NT2/D1 (cell line): ENCODE data around the gene TRMT2A.

Experiments used
- DNase-seq: peaks from one replicate; pipeline ENCODE4 v3.0.0-alpha.2; 2011; ENCODE audit warnings: low read depth, low spot score
- H3K27me3 ChIP-seq: 2 replicates; pipeline ENCODE4 v1.6.0; 2011; ENCODE audit warnings: mild to moderate bottlenecking; ENCODE audit not compliant: insufficient read length, insufficient read depth
- H3K36me3 ChIP-seq: 2 replicates; pipeline ENCODE4 v1.6.1; 2011; ENCODE audit warnings: mild to moderate bottlenecking, low read length, mixed read lengths; ENCODE audit not compliant: insufficient read depth, insufficient read length
- H3K4me1 ChIP-seq: 2 replicates; pipeline ENCODE4 v1.5.1; 2011; ENCODE audit not compliant: insufficient read depth, insufficient read length
- H3K4me3 ChIP-seq: 2 replicates; pipeline ENCODE4 v1.5.1; 2011; ENCODE audit warnings: low read depth; ENCODE audit not compliant: insufficient read length
- H3K9ac ChIP-seq: 2 replicates; pipeline ENCODE4 v1.6.0; 2011; ENCODE audit warnings: low read depth; ENCODE audit not compliant: insufficient read length
- H3K9me3 ChIP-seq: 2 replicates; pipeline ENCODE4 v1.5.1; 2011; ENCODE audit warnings: mild to moderate bottlenecking, low read length; ENCODE audit not compliant: insufficient read depth
- SUZ12 ChIP-seq: IDR thresholded peaks from 2 replicates; pipeline ENCODE4 v1.6.1; 2011; ENCODE audit not compliant: insufficient read length, insufficient read depth; ENCODE audit errors: extremely low read depth
- YY1 ChIP-seq: IDR thresholded peaks from 2 replicates; pipeline ENCODE4 v1.6.1; 2011; ENCODE audit not compliant: insufficient read length, insufficient read depth
- ZNF274 ChIP-seq: IDR thresholded peaks from 2 replicates; pipeline ENCODE4 v1.6.1; 2011; ENCODE audit warnings: mild to moderate bottlenecking, low read depth, low read length

The TRMT2A gene

DNA sequence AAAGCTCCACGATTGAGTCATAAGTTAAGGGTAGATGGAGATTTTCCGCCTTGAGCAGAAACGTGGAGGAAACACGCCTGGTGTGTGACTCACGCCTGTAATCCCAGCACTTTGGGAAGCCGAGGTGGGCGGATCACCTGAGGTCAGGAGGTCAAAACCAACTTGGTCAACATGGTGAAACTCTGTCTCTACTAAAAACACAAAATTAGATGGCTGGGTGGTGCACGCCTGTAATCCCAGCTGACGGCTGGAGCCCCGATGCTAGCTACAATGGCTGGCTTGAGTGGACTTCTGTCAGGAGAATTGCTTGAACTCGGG is 54.3 kb downstream of the TRMT2A start:
- Histone ChIP-seq H3K4me1 (no peaks in the 10 kb centered on the region), H3K4me3 (no peak overlapping the region), H3K9ac (no peak overlapping the region), H3K36me3 (peaks cover 19% of the 10 kb centered on the region), H3K27me3 (no peaks in the 10 kb centered on the region), H3K9me3 (no peaks in the 10 kb centered on the region)
- no peak for DNase-seq
- TF ChIP-seq YY1 (no peak), ZNF274 (no peak), SUZ12 (no peak)

- Histone ChIP-seq H3K9ac (no peak overlapping the region), H3K36me3 (peaks cover 19% of the 10 kb centered on the region), H3K9me3 (no peaks in the 10 kb centered on the region), H3K4me1 (no peaks in the 10 kb centered on the region), H3K4me3 (no peak overlapping the region), H3K27me3 (no peaks in the 10 kb centered on the region)
- DNase-seq, result no peak
- TF ChIP-seq ZNF274 (no peak), SUZ12 (no peak), YY1 (no peak)
Measured at GRCh38 chr22:20062043-20062765, 54.8 kb downstream of the TRMT2A start.
